CD14-positive monocyte (primary cell): Measurements from ENCODE around the gene EMSY. TPM values are rescaled to one million over a fixed set of nuclear protein-coding genes. Genes with fewer than 3 reads are reported as not detected.

Experiments
- DNase-seq, 3 donors: peaks; one replicate each; pipeline ENCODE4 v3.0.0-alpha.2; 2011 to 2022
- H2AFZ ChIP-seq: 2 replicates; pipeline ENCODE4 v1.6.0; 2012; ENCODE audit warnings: mild to moderate bottlenecking, low read depth, low read length, inconsistent platforms; ENCODE audit not compliant: insufficient read depth, poor library complexity, severe bottlenecking
- H3K27ac ChIP-seq, 2 donors: 1 replicate in 1 of 2; 2 replicates in 1 of 2; pipeline ENCODE4 v1.5.1; 2012 to 2013; ENCODE audit warnings: low read length in 2 of 2, control low read depth in 1 of 2, inconsistent platforms in 1 of 2, low read depth in 1 of 2, mild to moderate bottlenecking in 1 of 2
- H3K27me3 ChIP-seq, 2 donors: one replicate each; pipeline versions ENCODE4 v1.6.0 to v1.6.1; 2011 to 2013; ENCODE audit warnings: low read length in 2 of 2; ENCODE audit not compliant: control insufficient read depth in 2 of 2, insufficient read depth in 2 of 2
- H3K36me3 ChIP-seq, 2 donors: replicated peaks in 1 of 2; 1 replicate in 1 of 2; 2 replicates in 1 of 2; pipeline versions ENCODE4 v1.5.1 to v1.6.1; 2012 to 2013; ENCODE audit warnings: low read length in 2 of 2, control low read depth in 1 of 2, inconsistent platforms in 1 of 2, mild to moderate bottlenecking in 1 of 2; ENCODE audit not compliant: insufficient read depth in 2 of 2, control insufficient read depth in 1 of 2
- H3K4me1 ChIP-seq, 2 donors: 1 replicate in 1 of 2; 2 replicates in 1 of 2; pipeline versions ENCODE4 v1.5.1 to v1.6.1; 2012 to 2013; ENCODE audit warnings: low read length in 2 of 2, control low read depth in 1 of 2, inconsistent platforms in 1 of 2, mild to moderate bottlenecking in 1 of 2, moderate library complexity in 1 of 2; ENCODE audit not compliant: insufficient read depth in 2 of 2, control insufficient read depth in 1 of 2
- H3K4me2 ChIP-seq: replicated peaks from 2 replicates; pipeline ENCODE3; 2012; ENCODE audit warnings: low read length, moderate library complexity, mild to moderate bottlenecking; ENCODE audit not compliant: poor library complexity, severe bottlenecking; ENCODE audit errors: extremely low read depth
- H3K4me3 ChIP-seq, 3 experiments: fragments of 200-600 bp in 1 of 3; sonication (generic) in 1 of 3; replicated peaks in 1 of 3; 1 replicate in 2 of 3; 2 replicates in 1 of 3; pipeline ENCODE4 v1.5.1; 2011 to 2013; ENCODE audit warnings: low read length in 3 of 3, mild to moderate bottlenecking in 3 of 3, control low read depth in 2 of 3, low read depth in 2 of 3, inconsistent platforms in 1 of 3, moderate library complexity in 1 of 3
- H3K79me2 ChIP-seq: 2 replicates; pipeline ENCODE4 v1.6.0; 2012; ENCODE audit warnings: mild to moderate bottlenecking, control low read depth, inconsistent platforms, low read length, moderate library complexity; ENCODE audit not compliant: insufficient read depth
- H3K9ac ChIP-seq: 2 replicates; pipeline ENCODE4 v1.6.0; 2017; ENCODE audit warnings: low read length, mild to moderate bottlenecking; ENCODE audit not compliant: insufficient read depth, poor library complexity, severe bottlenecking
- H3K9me3 ChIP-seq, 2 donors: replicated peaks in 1 of 2; 1 replicate in 1 of 2; 2 replicates in 1 of 2; pipeline versions ENCODE4 v1.5.1 to v1.6.1; 2012 to 2013; ENCODE audit warnings: low read length in 2 of 2, control low read depth in 1 of 2; ENCODE audit not compliant: control insufficient read depth in 1 of 2, insufficient read depth in 1 of 2
- H4K20me1 ChIP-seq: 2 replicates; pipeline ENCODE4 v1.6.0; 2012; ENCODE audit warnings: mild to moderate bottlenecking, low read length, control low read depth, moderate library complexity; ENCODE audit not compliant: insufficient read depth
- H3K27ac Mint-ChIP-seq, 7 donors: one replicate each; pipeline ENCODE4 v1.8.0; 2020; ENCODE audit warnings: mild to moderate bottlenecking in 7 of 7, mixed read lengths in 7 of 7, moderate library complexity in 6 of 7, inconsistent platforms in 2 of 7
- H3K27me3 Mint-ChIP-seq, 3 donors: one replicate each; pipeline ENCODE4 v1.8.0; 2021 to 2022; ENCODE audit warnings: low read depth in 3 of 3, mild to moderate bottlenecking in 3 of 3, mixed read lengths in 3 of 3, moderate library complexity in 3 of 3, inconsistent platforms in 1 of 3
- H3K36me3 Mint-ChIP-seq, 2 donors: one replicate each; pipeline ENCODE4 v1.8.0; 2020; ENCODE audit warnings: mixed read lengths in 2 of 2, inconsistent platforms in 1 of 2, mild to moderate bottlenecking in 1 of 2
- H3K4me1 Mint-ChIP-seq: one replicate; pipeline ENCODE4 v1.8.0; 2020; ENCODE audit warnings: mild to moderate bottlenecking, mixed read lengths
- H3K4me3 Mint-ChIP-seq, 2 donors: one replicate each; pipeline ENCODE4 v1.8.0; 2020; ENCODE audit warnings: mild to moderate bottlenecking in 2 of 2, mixed read lengths in 2 of 2, moderate library complexity in 1 of 2
- H3K9me3 Mint-ChIP-seq, 7 donors: one replicate each; pipeline ENCODE4 v1.8.0; 2020 to 2022; ENCODE audit warnings: mixed read lengths in 7 of 7, mild to moderate bottlenecking in 6 of 7, moderate library complexity in 6 of 7, inconsistent platforms in 2 of 7
- WGBS: methylation state at CpG from one replicate; pipeline ENCODE4 v1.1.5; 2013; ENCODE audit warnings: missing lambda C conversion rate; ENCODE audit not compliant: insufficient coverage; 5-methylcytosine and 5-hydroxymethylcytosine counted together
- intact Hi-C, 2 donors: fragments of 100-400 bp; cut with micrococcal nuclease; formaldehyde crosslinking; loops; one replicate each; pipeline versions ENCODE4 v1.15.0 to v1.15.1; 2023
- polyA plus RNA-seq, 3 donors: library from polyadenylated mRNA; depleted of rRNA in 1 of 3; unstranded in 2 of 3; stranded (reverse) in 1 of 3; fragments of 300-500 nt in 2 of 3; fragments of >200 nt in 1 of 3; fragmentation: Illumina TruSeq in 2 of 3; gene quantifications; 1 replicate in 2 of 3; 2 replicates in 1 of 3; pipeline ENCODE4 v1.2.3, GENCODE V29; 2012 to 2021
- TF ChIP-seq, protein P1 (sequence below): fragments of 200-600 bp; IDR thresholded peaks from one replicate; pipeline ENCODE4 v1.8.0; 2022; ENCODE audit warnings: antibody characterized with exemption, mild to moderate bottlenecking

EMSY gene
- polyA plus RNA-seq, 3 donors: 9.2 to 31.3 (median 9.4) TPM

DNA sequence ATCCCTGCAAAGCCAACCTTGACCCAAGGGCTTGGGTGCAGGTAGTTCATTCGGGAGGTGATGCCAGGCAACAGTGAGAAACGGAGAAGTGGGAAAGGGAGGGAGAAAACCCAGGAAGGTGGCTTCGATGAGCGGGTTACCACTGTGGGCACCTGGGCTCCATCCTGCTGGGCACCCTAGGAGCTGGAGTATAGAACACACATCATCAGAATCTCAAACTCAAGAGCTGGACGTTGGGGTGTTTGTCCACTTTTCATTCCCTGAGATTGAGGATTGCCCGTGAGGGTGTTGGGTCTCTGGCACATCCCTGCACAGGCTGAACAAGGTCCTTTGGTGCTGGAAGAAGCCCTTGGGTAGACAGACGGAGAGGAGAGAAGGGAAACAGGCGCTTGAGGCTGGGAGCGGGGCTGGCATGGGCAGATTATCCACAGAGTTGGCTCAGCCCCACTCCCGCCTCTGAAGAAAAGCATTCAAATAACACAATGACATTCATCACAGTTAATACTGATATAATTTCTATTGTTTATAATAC lies 155.4 kb downstream of the EMSY start:
- no peaks in the 10 kb centered on the region for H3K4me1 ChIP-seq
- H3K27me3 ChIP-seq: peaks cover 0 to 5% of the 10 kb centered on the region in 2 donors
- H3K9ac ChIP-seq: no peak overlapping the region
- no peaks in the 10 kb centered on the region for H3K9me3 ChIP-seq
- DNase-seq: no peak
- TF ChIP-seq, protein P1, sequence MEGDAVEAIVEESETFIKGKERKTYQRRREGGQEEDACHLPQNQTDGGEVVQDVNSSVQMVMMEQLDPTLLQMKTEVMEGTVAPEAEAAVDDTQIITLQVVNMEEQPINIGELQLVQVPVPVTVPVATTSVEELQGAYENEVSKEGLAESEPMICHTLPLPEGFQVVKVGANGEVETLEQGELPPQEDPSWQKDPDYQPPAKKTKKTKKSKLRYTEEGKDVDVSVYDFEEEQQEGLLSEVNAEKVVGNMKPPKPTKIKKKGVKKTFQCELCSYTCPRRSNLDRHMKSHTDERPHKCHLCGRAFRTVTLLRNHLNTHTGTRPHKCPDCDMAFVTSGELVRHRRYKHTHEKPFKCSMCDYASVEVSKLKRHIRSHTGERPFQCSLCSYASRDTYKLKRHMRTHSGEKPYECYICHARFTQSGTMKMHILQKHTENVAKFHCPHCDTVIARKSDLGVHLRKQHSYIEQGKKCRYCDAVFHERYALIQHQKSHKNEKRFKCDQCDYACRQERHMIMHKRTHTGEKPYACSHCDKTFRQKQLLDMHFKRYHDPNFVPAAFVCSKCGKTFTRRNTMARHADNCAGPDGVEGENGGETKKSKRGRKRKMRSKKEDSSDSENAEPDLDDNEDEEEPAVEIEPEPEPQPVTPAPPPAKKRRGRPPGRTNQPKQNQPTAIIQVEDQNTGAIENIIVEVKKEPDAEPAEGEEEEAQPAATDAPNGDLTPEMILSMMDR: no peak
- Mint-ChIP-seq H3K4me3 (no peak overlapping the region), H3K27ac (no peak overlapping the region), H3K27me3 (peaks cover 9 to 16% (median 12%) of the 10 kb centered on the region in 3 donors), H3K9me3 (peaks cover 0 to 2% (median 0%) of the 10 kb centered on the region in 7 donors), H3K4me1 (no peaks in the 10 kb centered on the region), H3K36me3 (no peaks in the 10 kb centered on the region)
- no peaks in the 10 kb centered on the region for H4K20me1 ChIP-seq
- no CpG with 5 or more reads among the region's 10 CpGs for WGBS
- no peak overlapping the region for H2AFZ ChIP-seq
- H3K79me2 ChIP-seq: no peaks in the 10 kb centered on the region
- H3K36me3 ChIP-seq: no peaks in the 10 kb centered on the region
- intact Hi-C loops: no loop called here
- H3K4me3 ChIP-seq: no peak overlapping the region
- H3K4me2 ChIP-seq: no peak overlapping the region
- H3K27ac ChIP-seq: no peak overlapping the region

DNA sequence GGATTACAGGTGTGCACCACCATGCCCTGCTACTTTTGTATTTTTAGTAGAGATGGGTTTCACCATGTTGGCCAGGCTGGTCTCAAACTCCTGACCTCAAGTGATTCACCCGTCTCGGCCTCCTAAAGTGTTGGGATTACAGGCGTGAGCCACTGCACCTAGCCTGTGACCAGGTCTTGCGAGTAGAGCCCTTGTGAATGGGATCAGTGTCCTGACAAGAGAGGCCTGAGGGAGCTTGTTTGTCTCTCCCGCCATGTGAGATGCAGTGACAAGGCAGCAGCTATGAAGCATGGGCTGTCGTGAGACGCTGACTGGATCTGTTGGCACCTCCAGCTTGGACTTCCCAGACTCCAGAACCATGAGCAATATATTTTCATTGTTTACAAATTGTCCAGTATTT lies 156.5 kb downstream of the EMSY start:
- H3K27me3 ChIP-seq: peaks cover 0 to 5% of the 10 kb centered on the region in 2 donors
- H3K9ac ChIP-seq: no peak overlapping the region
- no peaks in the 10 kb centered on the region for H4K20me1 ChIP-seq
- Mint-ChIP-seq H3K27ac (no peak overlapping the region), H3K36me3 (no peaks in the 10 kb centered on the region), H3K9me3 (peaks cover 0 to 2% (median 0%) of the 10 kb centered on the region in 7 donors), H3K4me3 (no peak overlapping the region), H3K4me1 (no peaks in the 10 kb centered on the region), H3K27me3 (peaks cover 9 to 16% (median 12%) of the 10 kb centered on the region in 3 donors)
- 94% methylated on average over 7 of the region's 7 CpGs for WGBS
- DNase-seq: no peak
- H2AFZ ChIP-seq: no peak overlapping the region
- no peak overlapping the region for H3K4me2 ChIP-seq
- TF ChIP-seq, protein P1: no peak
- no peaks in the 10 kb centered on the region for H3K36me3 ChIP-seq
- no peak overlapping the region for H3K4me3 ChIP-seq
- intact Hi-C loops: no loop called here
- no peaks in the 10 kb centered on the region for H3K79me2 ChIP-seq
- no peak overlapping the region for H3K27ac ChIP-seq
- no peaks in the 10 kb centered on the region for H3K9me3 ChIP-seq
- no peaks in the 10 kb centered on the region for H3K4me1 ChIP-seq
